Vagina (tissue), 2 donors: ENCODE measurements around the gene SLC24A3. TPM values are rescaled to one million over a fixed set of nuclear protein-coding genes. Genes with fewer than 3 reads are reported as not detected.

Experiments used
- DNase-seq, 2 donors: peaks; one replicate each; pipeline ENCODE4 v3.0.0-alpha.2; 2017; ENCODE audit errors: extremely low spot score in 2 of 2
- H3K27ac ChIP-seq: fragments of 200-600 bp; sonication (generic); one replicate; pipeline ENCODE4 v1.5.1; 2019
- H3K27me3 ChIP-seq: fragments of 200-600 bp; sonication (generic); one replicate; pipeline ENCODE4 v1.5.1; 2019
- H3K36me3 ChIP-seq, 2 donors: fragments of 200-600 bp; sonication (generic); one replicate each; pipeline ENCODE4 v1.5.1; 2017 to 2019
- H3K4me1 ChIP-seq: fragments of 200-600 bp; sonication (generic); one replicate; pipeline ENCODE4 v1.5.1; 2019
- H3K4me3 ChIP-seq, 2 donors: fragments of 200-600 bp; sonication (generic); 1 replicate in 1 of 2; 2 replicates in 1 of 2; pipeline ENCODE4 v1.5.1; 2016 to 2019
- H3K9me3 ChIP-seq: fragments of 200-600 bp; sonication (generic); one replicate; pipeline ENCODE4 v1.5.1; 2019
- POLR2A ChIP-seq, 2 donors: fragments of 450-650 bp; IDR thresholded peaks; one replicate each; pipeline ENCODE4 v1.6.1; 2017; ENCODE audit warnings: antibody characterized with exemption in 2 of 2, mild to moderate bottlenecking in 2 of 2, moderate library complexity in 2 of 2
- POLR2AphosphoS5 ChIP-seq, 2 donors: sonication (generic); formaldehyde crosslinking; IDR thresholded peaks; one replicate each; pipeline ENCODE4 v1.9.0; 2017; ENCODE audit warnings: antibody characterized with exemption in 2 of 2, mild to moderate bottlenecking in 2 of 2, low read depth in 1 of 2; ENCODE audit not compliant: insufficient read depth in 1 of 2
- intact Hi-C: fragments of 100-400 bp; cut with DNase I; formaldehyde crosslinking; loops from one replicate; pipeline ENCODE4 v1.15.1; 2023
- total RNA-seq: library from RNA; depleted of rRNA; stranded (reverse); fragments of >200 nt; gene quantifications from one replicate; pipeline ENCODE4 v1.2.3, GENCODE V29; 2016
- TF ChIP-seq, protein P1 (sequence below), 3 experiments: fragments of 450-650 bp in 2 of 3; fragments of 200-600 bp in 1 of 3; sonication (generic) in 1 of 3; IDR thresholded peaks; one replicate each; pipeline ENCODE4 v1.5.1; 2017 to 2019; ENCODE audit warnings: antibody characterized with exemption in 3 of 3, mild to moderate bottlenecking in 2 of 3, moderate library complexity in 2 of 3

Gene SLC24A3
- total RNA-seq, 1 donor from 2014 or later = 12.3 TPM

DNA sequence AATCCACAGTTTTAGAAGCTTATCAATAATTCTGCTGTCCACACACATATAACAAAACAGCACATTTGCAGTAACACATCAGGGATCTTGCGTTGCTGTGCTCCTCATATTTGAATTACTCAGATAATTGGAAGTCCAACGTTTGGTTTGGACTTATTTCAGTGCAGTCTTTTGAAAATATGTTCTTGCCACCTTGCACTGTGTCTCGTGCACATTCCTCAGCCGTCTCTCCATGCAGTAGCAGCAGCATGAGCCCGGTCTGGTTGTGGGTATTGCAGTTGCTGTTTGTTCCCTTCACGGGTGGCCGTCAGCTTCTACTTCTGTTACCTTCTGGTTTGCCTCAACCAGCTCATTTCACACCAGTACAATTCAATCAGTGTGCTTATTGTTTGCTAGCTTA, 215.5 kb downstream of the SLC24A3 start:
- intact Hi-C loops = no loop called here
- Histone ChIP-seq H3K27ac (no peak overlapping the region), H3K36me3 (no peaks in the 10 kb centered on the region), H3K4me3 (no peak overlapping the region), H3K9me3 (no peaks in the 10 kb centered on the region), H3K4me1 (peaks cover 4% of the 10 kb centered on the region), H3K27me3 (no peaks in the 10 kb centered on the region)
- peak in 1 of 2 donors; percentile 20 for DNase-seq
- TF ChIP-seq POLR2AphosphoS5 (IDR thresholded peaks at IDR 0.05; ENCODE audit: insufficient read depth in 1 of 2, low read depth in 1 of 2) (no peak), POLR2A (IDR thresholded peaks at IDR 0.05) (no peak)
- TF ChIP-seq, protein P1, sequence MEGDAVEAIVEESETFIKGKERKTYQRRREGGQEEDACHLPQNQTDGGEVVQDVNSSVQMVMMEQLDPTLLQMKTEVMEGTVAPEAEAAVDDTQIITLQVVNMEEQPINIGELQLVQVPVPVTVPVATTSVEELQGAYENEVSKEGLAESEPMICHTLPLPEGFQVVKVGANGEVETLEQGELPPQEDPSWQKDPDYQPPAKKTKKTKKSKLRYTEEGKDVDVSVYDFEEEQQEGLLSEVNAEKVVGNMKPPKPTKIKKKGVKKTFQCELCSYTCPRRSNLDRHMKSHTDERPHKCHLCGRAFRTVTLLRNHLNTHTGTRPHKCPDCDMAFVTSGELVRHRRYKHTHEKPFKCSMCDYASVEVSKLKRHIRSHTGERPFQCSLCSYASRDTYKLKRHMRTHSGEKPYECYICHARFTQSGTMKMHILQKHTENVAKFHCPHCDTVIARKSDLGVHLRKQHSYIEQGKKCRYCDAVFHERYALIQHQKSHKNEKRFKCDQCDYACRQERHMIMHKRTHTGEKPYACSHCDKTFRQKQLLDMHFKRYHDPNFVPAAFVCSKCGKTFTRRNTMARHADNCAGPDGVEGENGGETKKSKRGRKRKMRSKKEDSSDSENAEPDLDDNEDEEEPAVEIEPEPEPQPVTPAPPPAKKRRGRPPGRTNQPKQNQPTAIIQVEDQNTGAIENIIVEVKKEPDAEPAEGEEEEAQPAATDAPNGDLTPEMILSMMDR (IDR thresholded peaks at IDR 0.05) = no peak

DNA sequence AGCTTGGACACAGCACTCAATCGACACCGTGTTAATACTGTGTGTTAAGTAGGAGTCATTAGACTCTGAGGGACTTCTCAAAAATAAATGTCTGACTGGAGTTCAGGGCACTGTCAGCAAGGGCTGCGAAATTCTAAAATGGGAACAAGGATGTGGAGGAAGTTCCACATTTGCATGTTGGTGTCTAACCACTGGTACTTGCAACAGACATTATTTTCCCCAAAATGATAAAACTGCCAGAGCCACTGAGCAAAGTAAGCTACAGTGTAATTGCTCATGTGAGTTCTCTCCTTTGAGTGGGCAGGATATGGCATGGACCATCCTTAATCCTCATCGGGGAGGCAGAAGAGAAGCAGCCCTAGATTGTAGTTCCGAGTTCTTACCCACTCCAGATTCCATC, 215.9 kb downstream of the SLC24A3 start:
- peaks cover 4% of the 10 kb centered on the region for H3K4me1 ChIP-seq
- peak in 1 of 2 donors; percentile 44 for DNase-seq
- intact Hi-C loops = no loop called here
- TF ChIP-seq, protein P1 (IDR thresholded peaks at IDR 0.05) = no peak
- TF ChIP-seq POLR2AphosphoS5 (IDR thresholded peaks at IDR 0.05; ENCODE audit: insufficient read depth in 1 of 2, low read depth in 1 of 2) = no peak
- TF ChIP-seq POLR2A (IDR thresholded peaks at IDR 0.05) = no peak
- H3K27ac ChIP-seq = no peak overlapping the region
- no peaks in the 10 kb centered on the region for H3K27me3 ChIP-seq
- H3K36me3 ChIP-seq = no peaks in the 10 kb centered on the region
- no peaks in the 10 kb centered on the region for H3K9me3 ChIP-seq
- no peak overlapping the region for H3K4me3 ChIP-seq

DNA sequence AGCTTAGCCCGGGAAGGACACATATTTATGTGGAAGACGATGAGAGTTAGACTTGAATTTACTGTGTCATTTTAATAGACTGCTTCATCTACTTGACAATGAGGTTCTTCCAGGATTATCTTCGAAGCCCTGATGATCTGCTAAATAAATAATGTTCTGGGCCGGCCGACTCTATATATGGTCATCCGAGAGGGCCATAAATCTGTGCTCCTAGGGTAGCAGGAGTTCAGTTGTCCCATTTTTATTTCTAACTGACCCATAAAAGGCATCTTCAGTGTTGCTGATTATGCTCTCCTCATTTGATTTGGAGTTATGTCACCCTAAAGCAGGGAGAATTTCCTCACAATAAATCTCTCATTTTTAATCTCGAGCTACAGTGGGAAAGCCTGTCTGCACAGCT, 217.1 kb downstream of the SLC24A3 start:
- Histone ChIP-seq H3K4me3 (no peak overlapping the region), H3K27ac (no peak overlapping the region), H3K4me1 (peaks cover 4% of the 10 kb centered on the region), H3K27me3 (no peaks in the 10 kb centered on the region), H3K36me3 (no peaks in the 10 kb centered on the region), H3K9me3 (no peaks in the 10 kb centered on the region)
- TF ChIP-seq POLR2AphosphoS5 (IDR thresholded peaks at IDR 0.05; ENCODE audit: insufficient read depth in 1 of 2, low read depth in 1 of 2) = no peak
- TF ChIP-seq, protein P1 (IDR thresholded peaks at IDR 0.05) = no peak
- TF ChIP-seq POLR2A (IDR thresholded peaks at IDR 0.05) = no peak
- intact Hi-C loops = no loop called here
- DNase-seq = peak in 1 of 2 donors; percentile 3

DNA sequence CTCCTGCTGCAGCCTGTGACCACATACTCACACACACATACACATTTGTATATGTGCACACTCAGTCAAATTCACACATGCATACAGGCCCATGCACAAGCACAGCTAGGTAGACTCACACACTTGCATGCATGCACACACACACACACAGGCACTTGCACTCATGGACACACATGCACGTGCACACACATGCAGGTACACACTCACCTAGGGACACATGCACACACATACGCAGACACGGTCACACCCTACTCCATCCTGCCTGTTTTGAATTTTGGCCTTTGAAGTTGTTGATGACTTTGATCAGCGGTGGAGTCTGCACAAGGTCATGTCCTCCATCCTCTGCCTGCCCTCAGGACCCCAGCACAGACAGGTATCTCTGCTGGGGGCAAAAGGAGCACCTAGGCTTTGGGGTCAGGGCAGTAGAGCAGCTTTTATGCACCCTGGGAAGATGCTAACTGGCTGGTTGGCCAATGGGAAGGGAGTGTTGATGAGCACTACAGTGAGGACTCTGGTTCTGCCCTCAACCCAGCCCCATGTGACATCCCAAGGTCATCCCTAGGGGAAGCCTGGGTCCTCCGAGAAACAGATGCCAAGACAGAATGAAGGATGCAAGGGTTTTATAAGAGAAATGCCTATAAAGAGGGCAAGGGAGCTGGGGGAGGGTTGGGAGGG, 218.3 kb downstream of the SLC24A3 start:
- no peak overlapping the region for H3K27ac ChIP-seq
- peak in 1 of 2 donors; percentile 70 for DNase-seq
- no peaks in the 10 kb centered on the region for H3K36me3 ChIP-seq
- intact Hi-C loops = no loop called here
- peaks cover 4% of the 10 kb centered on the region for H3K4me1 ChIP-seq
- H3K9me3 ChIP-seq = no peaks in the 10 kb centered on the region
- TF ChIP-seq POLR2AphosphoS5 (IDR thresholded peaks at IDR 0.05; ENCODE audit: insufficient read depth in 1 of 2, low read depth in 1 of 2) = no peak
- H3K27me3 ChIP-seq = no peaks in the 10 kb centered on the region
- H3K4me3 ChIP-seq = no peak overlapping the region

DNA sequence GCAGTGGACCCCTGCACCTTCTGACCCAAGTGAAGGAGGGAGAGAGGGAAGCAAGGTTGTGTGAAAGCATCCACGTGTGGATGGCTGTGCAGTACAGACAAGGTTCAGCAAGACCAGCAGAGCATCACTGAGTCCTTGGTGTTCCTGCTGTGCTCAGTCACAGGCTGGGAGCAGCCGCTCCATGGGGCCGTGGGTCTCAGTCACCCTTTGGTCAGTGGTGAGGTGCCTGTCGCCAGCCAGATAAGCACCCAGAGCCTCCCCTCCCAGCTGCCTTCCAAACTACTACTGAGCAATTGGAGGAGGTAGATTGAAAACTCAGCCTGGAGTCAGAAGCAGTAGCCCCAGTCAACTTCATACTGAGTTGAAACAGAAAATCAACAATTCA, 218.9 kb downstream of the SLC24A3 start:
- no peak overlapping the region for H3K27ac ChIP-seq
- no peaks in the 10 kb centered on the region for H3K9me3 ChIP-seq
- H3K4me3 ChIP-seq = no peak overlapping the region
- TF ChIP-seq POLR2AphosphoS5 (IDR thresholded peaks at IDR 0.05; ENCODE audit: insufficient read depth in 1 of 2, low read depth in 1 of 2) (no peak), POLR2A (IDR thresholded peaks at IDR 0.05) (no peak)
- TF ChIP-seq, protein P1 (IDR thresholded peaks at IDR 0.05) = no peak
- no peaks in the 10 kb centered on the region for H3K27me3 ChIP-seq
- intact Hi-C loops = no loop called here
- no peaks in the 10 kb centered on the region for H3K36me3 ChIP-seq
- peaks cover 4% of the 10 kb centered on the region for H3K4me1 ChIP-seq
- DNase-seq = peak in 1 of 2 donors; percentile 58
